GM19193 (cell line): ENCODE data around the gene CEPT1.
A peak's percentile ranks its signal among the peaks of the same experiment; 100 is the strongest.

Source experiments
- POLR2A ChIP-seq: IDR thresholded peaks from 4 replicates; pipeline ENCODE4 v1.6.1; 2011; ENCODE audit not compliant: insufficient read depth, insufficient read length; ENCODE audit errors: extremely low read depth

CEPT1 gene

GRCh38 chr1:111198836-111199235 lies 58.8 kb downstream of the CEPT1 start:
- no peak for TF ChIP-seq POLR2A

GRCh38 chr1:111199329-111199728 lies 59.3 kb downstream of the CEPT1 start:
- no peak for TF ChIP-seq POLR2A

GRCh38 chr1:111199881-111200801 lies 60.1 kb downstream of the CEPT1 start, which contains the start of gene DENND2D:
TSS of gene DENND2D (minus strand) at chr1:111200646. CDS start at chr1:111200459, 187 bp downstream.
- TF ChIP-seq POLR2A, result peak; percentile 8

GRCh38 chr1:111200802-111201161 lies 60.8 kb downstream of the CEPT1 start:
- no peak for TF ChIP-seq POLR2A

GRCh38 chr1:111201275-111202090 lies 61.5 kb downstream of the CEPT1 start:
- TF ChIP-seq POLR2A, result no peak

GRCh38 chr1:111202366-111202706 lies 62.3 kb downstream of the CEPT1 start:
- no peak for TF ChIP-seq POLR2A

GRCh38 chr1:111202707-111203623 lies 62.9 kb downstream of the CEPT1 start:
- TF ChIP-seq POLR2A, result no peak

- TF ChIP-seq POLR2A, result peak; percentile 79
Observed at GRCh38 chr1:111203681-111204200, 63.7 kb downstream of the CEPT1 start.

GRCh38 chr1:111204201-111204982 lies 64.4 kb downstream of the CEPT1 start:
- peak; percentile 72 for TF ChIP-seq POLR2A

GRCh38 chr1:111204983-111205713 lies 65.1 kb downstream of the CEPT1 start:
- TF ChIP-seq POLR2A, result no peak

GRCh38 chr1:111205714-111206050 lies 65.7 kb downstream of the CEPT1 start:
- TF ChIP-seq POLR2A, result no peak

GRCh38 chr1:111208921-111209320 lies 68.9 kb downstream of the CEPT1 start:
- no peak for TF ChIP-seq POLR2A

- TF ChIP-seq POLR2A, result no peak
Observed at GRCh38 chr1:111209622-111210021, 69.6 kb downstream of the CEPT1 start.
